WERI-Rb-1 (cell line): ENCODE data around the gene DNAH7.

Experiments used
- DNase-seq: peaks from one replicate; pipeline ENCODE4 v3.0.0-alpha.2; 2020
- H3K27ac ChIP-seq: fragments of 250-450 bp; sonication (Bioruptor Pico); 2 replicates; pipeline ENCODE4 v1.5.1; 2020; ENCODE audit warnings: mild to moderate bottlenecking, moderate library complexity
- H3K27me3 ChIP-seq: fragments of 250-450 bp; sonication (Bioruptor Pico); 2 replicates; pipeline ENCODE4 v1.5.1; 2021; ENCODE audit warnings: mild to moderate bottlenecking, low read depth, moderate library complexity; ENCODE audit not compliant: insufficient read depth, severe bottlenecking
- H3K36me3 ChIP-seq: fragments of 250-450 bp; sonication (Bioruptor Pico); 2 replicates; pipeline ENCODE4 v1.5.1; 2020; ENCODE audit warnings: mild to moderate bottlenecking, moderate library complexity
- H3K4me3 ChIP-seq: 2 replicates; pipeline ENCODE4 v1.5.1; 2011; ENCODE audit warnings: low read depth, mild to moderate bottlenecking, control low read depth, low read length
- H3K9me3 ChIP-seq: fragments of 250-450 bp; sonication (Bioruptor Pico); 2 replicates; pipeline ENCODE4 v1.5.1; 2021; ENCODE audit warnings: mild to moderate bottlenecking, moderate library complexity; ENCODE audit not compliant: severe bottlenecking
- TF ChIP-seq, protein P1 (sequence below): IDR thresholded peaks from 2 replicates; pipeline ENCODE4 v1.5.1; 2011; ENCODE audit warnings: low read depth, mild to moderate bottlenecking, control low read depth, inconsistent platforms, low read length

DNAH7 gene

DNA sequence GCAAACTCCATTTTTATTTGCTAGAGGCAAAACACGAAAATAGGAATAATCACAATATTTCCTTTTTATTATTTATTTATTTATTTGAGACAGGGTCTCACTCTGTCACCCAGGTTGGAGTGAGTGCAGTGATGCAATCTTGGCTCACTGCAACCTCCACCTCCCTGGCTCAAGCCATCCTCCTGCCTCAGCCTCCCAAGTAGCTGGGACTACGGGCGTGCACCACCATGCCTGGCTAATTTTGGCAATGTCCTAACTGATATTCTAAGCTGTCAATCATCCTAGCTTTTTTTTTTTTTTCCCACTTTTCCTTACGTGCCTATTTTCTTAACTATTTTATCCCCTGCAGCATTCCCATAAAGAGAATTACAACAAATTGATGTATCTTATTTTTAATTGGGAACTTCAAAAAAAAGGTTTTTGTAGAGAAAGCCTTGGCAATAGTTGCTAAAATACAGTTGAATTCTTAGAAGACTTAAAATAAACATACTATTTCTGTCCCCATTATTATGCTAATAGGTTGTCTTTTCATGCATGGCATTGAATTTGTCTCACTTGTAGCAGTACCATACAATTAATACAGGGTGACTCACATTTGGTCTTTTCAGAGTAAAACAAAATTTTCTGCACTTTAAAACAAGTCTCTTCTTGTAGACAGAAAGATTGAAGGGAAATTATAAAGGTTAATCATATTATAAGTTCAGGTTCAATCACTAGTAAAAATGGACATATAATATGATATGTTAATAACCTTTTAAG is 258.1 kb downstream of the DNAH7 start:
- no peak overlapping the region for H3K4me3 ChIP-seq
- no peak overlapping the region for H3K27ac ChIP-seq
- H3K9me3 ChIP-seq: no peaks in the 10 kb centered on the region
- H3K36me3 ChIP-seq: no peaks in the 10 kb centered on the region
- no peaks in the 10 kb centered on the region for H3K27me3 ChIP-seq
- TF ChIP-seq, protein P1, sequence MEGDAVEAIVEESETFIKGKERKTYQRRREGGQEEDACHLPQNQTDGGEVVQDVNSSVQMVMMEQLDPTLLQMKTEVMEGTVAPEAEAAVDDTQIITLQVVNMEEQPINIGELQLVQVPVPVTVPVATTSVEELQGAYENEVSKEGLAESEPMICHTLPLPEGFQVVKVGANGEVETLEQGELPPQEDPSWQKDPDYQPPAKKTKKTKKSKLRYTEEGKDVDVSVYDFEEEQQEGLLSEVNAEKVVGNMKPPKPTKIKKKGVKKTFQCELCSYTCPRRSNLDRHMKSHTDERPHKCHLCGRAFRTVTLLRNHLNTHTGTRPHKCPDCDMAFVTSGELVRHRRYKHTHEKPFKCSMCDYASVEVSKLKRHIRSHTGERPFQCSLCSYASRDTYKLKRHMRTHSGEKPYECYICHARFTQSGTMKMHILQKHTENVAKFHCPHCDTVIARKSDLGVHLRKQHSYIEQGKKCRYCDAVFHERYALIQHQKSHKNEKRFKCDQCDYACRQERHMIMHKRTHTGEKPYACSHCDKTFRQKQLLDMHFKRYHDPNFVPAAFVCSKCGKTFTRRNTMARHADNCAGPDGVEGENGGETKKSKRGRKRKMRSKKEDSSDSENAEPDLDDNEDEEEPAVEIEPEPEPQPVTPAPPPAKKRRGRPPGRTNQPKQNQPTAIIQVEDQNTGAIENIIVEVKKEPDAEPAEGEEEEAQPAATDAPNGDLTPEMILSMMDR: no peak
- DNase-seq: no peak

DNA sequence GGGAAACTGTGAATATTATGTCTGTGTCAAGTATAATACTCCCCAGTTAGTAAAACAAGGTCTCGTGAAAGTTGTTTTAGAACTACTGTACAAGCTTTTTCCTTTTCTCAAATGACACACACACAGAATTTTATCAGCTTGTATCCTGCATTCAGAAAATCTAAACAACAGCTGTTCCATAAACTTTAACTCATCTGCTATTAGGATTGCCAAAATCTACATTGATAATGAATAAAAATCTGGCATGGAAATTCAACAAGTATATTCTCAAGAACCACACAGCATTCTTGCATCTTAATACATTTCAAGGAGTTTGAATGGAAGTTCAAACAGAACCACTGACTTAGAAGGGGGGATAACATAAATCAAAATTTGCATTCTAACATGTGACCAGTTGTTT is 260.4 kb downstream of the DNAH7 start:
- Histone ChIP-seq H3K36me3 (no peaks in the 10 kb centered on the region), H3K9me3 (no peaks in the 10 kb centered on the region), H3K27me3 (no peaks in the 10 kb centered on the region), H3K27ac (no peak overlapping the region), H3K4me3 (no peak overlapping the region)
- no peak for DNase-seq
- TF ChIP-seq, protein P1: no peak

DNA sequence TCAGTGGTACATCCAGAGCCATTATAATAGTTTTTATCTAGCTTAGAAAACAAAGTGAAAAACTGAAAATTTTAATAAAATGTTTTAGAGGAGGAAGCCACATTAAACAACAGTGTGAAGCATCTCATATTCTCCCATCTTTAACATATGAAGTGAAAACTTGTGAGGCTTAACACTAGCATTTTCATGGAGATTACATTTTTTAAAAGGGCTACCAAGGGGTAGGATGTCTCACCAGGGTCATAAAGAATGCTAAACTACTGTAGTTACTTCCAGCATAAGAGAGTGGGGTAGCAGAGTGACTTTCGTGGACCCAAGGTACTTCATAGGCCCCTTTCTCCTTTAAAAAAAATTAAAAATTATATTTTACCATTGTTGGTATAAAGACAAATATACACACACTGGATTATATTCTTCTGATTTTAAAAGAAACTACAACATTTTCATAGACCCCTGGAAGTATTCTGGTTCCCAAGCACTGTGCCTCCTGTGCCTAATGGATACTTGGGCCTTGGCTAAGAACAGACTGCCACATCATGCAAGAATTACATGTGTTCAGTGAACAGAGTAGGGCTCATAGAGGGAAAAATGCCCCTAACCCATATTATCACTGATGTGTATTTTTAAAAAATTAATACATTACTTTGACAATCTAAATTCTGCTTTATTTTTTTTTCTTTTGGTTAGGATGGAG is 263.2 kb downstream of the DNAH7 start:
- DNase-seq: no peak
- H3K27me3 ChIP-seq: no peaks in the 10 kb centered on the region
- H3K9me3 ChIP-seq: no peaks in the 10 kb centered on the region
- no peaks in the 10 kb centered on the region for H3K36me3 ChIP-seq
- TF ChIP-seq, protein P1: no peak
- no peak overlapping the region for H3K4me3 ChIP-seq
- H3K27ac ChIP-seq: no peak overlapping the region

DNA sequence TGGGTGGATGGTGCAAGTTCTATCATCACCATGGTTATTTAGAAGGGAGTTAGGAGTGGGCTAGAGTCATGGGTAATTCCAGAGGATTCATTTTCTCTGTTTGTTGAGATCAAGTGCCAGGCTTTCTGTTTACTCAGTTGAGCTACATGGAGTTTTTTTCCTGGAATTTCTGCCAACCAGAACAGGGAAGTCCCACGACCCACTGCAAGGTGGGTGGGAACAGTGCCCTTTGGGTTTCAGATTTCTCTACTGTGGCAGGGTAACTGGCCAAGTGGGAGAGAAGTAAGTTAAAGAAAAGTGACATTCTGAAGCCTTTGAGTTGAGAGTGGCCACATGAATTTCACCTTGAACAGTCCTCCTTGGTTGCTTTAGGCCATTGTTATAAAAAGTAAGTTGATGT is 272.8 kb downstream of the DNAH7 start:
- DNase-seq: no peak
- Histone ChIP-seq H3K9me3 (no peaks in the 10 kb centered on the region), H3K4me3 (no peak overlapping the region), H3K27me3 (no peaks in the 10 kb centered on the region), H3K36me3 (no peaks in the 10 kb centered on the region), H3K27ac (no peak overlapping the region)
- TF ChIP-seq, protein P1: no peak

DNA sequence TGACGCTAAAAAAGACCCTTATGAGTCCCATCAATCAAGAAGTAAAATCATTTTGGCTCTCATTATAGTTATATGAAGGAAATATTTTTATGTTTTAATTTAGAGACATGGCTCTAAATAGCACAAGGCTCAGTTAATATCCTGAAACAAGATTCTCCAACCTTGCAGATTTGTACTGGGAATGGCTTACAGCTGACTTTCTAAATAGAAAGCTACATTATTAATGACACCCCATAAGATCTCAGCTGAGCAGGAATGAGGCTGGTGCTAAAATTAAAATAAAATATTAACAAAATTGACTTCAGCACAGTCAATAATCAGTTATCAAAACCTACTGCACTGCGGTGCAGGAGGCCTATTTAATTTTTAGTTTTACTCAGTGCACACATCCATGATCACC is 274.8 kb downstream of the DNAH7 start:
- Histone ChIP-seq H3K36me3 (no peaks in the 10 kb centered on the region), H3K27ac (no peak overlapping the region), H3K4me3 (no peak overlapping the region), H3K9me3 (no peaks in the 10 kb centered on the region), H3K27me3 (no peaks in the 10 kb centered on the region)
- no peak for DNase-seq
- TF ChIP-seq, protein P1: no peak

DNA sequence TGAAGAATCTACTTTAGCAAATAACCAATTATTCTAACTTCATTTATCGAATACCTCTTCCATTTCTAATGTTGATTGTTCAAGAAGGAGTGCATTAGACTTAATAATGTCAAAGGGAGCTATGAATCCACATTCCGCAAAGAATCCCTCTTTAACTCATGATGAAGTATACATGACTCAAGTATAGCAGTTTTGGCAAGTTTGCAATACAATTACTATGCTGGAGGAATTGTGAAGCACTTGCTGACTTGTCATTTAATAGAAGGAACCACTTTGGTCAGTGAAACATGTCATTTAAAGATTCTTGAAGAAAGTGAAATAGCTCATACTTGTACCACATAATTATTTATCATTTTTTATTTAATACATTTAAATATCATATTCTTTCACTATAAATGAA is 286.5 kb downstream of the DNAH7 start:
- no peaks in the 10 kb centered on the region for H3K27me3 ChIP-seq
- H3K36me3 ChIP-seq: no peaks in the 10 kb centered on the region
- no peak overlapping the region for H3K4me3 ChIP-seq
- TF ChIP-seq, protein P1: no peak
- H3K9me3 ChIP-seq: no peaks in the 10 kb centered on the region
- no peak overlapping the region for H3K27ac ChIP-seq
- DNase-seq: no peak
